Stimulated activated memory B cell treated with anti-CD40 and anti-IgM and Interleukin-4, amounts not matched to agents 10 μg/mL and 1 μg/mL and 100 μg/mL, for 72 hours (primary cell): ENCODE results near the gene CHRNE.
A peak's percentile ranks its signal among the peaks of the same experiment; 100 is the strongest.

ENCODE experiments used
- ATAC-seq: fragments of 150-1000 bp; cut with Tn5 transposase; 2 replicates; pipeline ENCODE4 v1.10.0; 2021
- H3K27ac Mint-ChIP-seq: one replicate; pipeline ENCODE4 v1.8.0; 2022; ENCODE audit warnings: mild to moderate bottlenecking, mixed read lengths
- H3K27me3 Mint-ChIP-seq: one replicate; pipeline ENCODE4 v1.8.0; 2022; ENCODE audit warnings: mixed read lengths
- H3K36me3 Mint-ChIP-seq: one replicate; pipeline ENCODE4 v1.8.0; 2022; ENCODE audit warnings: mixed read lengths
- H3K4me1 Mint-ChIP-seq: one replicate; pipeline ENCODE4 v1.8.0; 2022; ENCODE audit warnings: mixed read lengths
- H3K4me3 Mint-ChIP-seq: one replicate; pipeline ENCODE4 v1.8.0; 2022; ENCODE audit warnings: mild to moderate bottlenecking, moderate library complexity, mixed read lengths
- H3K9me3 Mint-ChIP-seq: one replicate; pipeline ENCODE4 v1.8.0; 2022; ENCODE audit warnings: mixed read lengths

The CHRNE gene

DNA sequence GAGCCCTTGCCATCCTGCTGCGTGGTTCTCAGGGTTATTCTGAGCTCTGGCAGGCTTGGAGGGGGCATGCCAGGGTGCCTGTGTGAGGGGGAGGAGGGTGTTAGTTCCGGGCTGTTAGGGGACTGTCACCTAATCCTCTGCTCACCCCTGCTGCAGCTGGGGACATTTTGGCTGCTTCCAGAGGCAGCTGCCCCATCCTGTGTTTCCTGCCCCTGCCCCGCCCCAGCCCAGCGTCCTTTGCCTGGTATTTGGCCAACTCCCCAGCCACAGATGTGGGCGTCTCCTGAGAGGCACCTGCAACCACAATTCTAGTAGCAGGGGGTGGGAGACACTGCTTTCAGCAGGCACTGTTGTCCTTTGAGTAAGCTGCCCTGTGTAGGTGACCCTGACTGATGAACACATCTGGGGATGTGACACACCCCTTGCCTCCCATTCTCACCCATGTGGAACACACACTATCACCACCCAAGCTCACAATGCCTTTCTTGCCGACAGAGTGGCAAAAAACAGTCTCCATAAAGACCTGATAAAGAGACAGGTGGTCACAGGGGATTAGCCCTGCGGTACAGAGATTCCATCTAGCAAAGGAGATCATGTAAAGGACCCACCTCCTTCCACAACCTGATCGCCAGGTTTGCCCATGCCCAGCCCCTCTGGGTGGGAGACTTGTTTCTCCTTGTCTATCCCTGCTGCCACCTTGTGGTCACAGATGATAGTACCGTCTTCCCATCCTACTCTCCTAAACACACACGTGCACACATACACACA, at the start of gene CHRNE:
Gene CHRNE, minus strand, starts transcription at position 48 of the 768 bp plus-strand sequence. Its CDS starts 35 bp downstream, at position 13.
- peaks cover 44% of the 10 kb centered on the region for H3K4me1 Mint-ChIP-seq
- H3K27me3 Mint-ChIP-seq = peaks cover 10% of the 10 kb centered on the region
- peak; percentile 64 for ATAC-seq
- peaks cover 3% of the 10 kb centered on the region for H3K36me3 Mint-ChIP-seq
- H3K9me3 Mint-ChIP-seq = no peaks in the 10 kb centered on the region
- H3K4me3 Mint-ChIP-seq = peak within 1 kb of the TSS; percentile 4
- H3K27ac Mint-ChIP-seq = peak within 1 kb of the TSS; percentile 9

DNA sequence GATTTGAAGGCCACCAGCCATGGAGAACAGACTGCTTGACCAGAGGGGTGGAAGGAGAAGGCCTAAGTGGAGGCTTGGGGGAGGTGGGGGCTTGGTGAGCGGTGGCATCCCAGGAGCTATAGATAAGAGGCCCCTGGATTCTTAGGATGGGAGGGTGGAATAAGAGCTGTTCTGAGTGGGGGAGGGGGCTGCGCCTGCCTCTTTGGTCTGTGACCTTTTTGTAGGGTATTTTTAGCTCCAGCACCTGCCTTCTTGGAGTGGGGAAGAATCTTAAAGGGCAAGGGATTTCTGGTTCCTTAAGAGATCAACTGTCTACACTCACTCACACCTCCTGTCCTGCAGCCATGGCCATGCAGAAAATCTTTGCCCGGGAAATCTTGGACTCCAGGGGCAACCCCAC, 48.6 kb upstream of the CHRNE start:
- H3K9me3 Mint-ChIP-seq = no peaks in the 10 kb centered on the region
- no peak for ATAC-seq
- H3K4me3 Mint-ChIP-seq = peak overlapping the region; percentile 87
- peaks cover 33% of the 10 kb centered on the region for H3K4me1 Mint-ChIP-seq
- H3K27me3 Mint-ChIP-seq = no peaks in the 10 kb centered on the region
- H3K36me3 Mint-ChIP-seq = peaks cover 23% of the 10 kb centered on the region
- peak overlapping the region; percentile 92 for H3K27ac Mint-ChIP-seq

DNA sequence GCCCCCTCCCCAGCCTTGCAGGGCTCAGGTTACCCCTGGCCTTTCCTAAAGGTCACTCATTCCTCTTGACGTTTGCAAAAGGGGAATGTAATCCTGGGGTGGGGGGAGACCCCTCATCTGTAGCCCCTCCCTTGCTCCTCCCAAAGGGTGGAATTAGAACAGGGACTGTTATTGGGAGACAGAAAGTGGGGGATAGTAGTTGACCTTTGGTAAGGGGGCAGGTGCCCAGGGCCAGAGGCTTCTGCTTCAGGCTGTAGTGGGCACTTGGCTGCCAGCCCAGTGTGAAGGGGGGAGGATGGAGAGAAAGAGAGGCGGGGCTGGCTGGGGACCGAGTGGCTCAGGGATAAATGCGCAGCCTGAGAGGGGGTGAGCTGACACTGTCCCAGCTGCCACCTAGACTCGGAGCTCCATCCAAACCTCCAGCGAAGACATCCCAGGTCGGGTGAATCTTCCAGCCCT, 47.9 kb upstream of the CHRNE start, which contains the start of gene ENO3:
Gene ENO3, plus strand, starts transcription at position 374 of the 459 bp plus-strand sequence. CDS start 711 bp downstream, outside the sequence.
- Mint-ChIP-seq H3K4me3 (peak within 1 kb of the TSS; percentile 87), H3K9me3 (no peaks in the 10 kb centered on the region), H3K27me3 (no peaks in the 10 kb centered on the region), H3K36me3 (peaks cover 22% of the 10 kb centered on the region), H3K4me1 (peaks cover 39% of the 10 kb centered on the region), H3K27ac (peak within 1 kb of the TSS; percentile 92)
- no peak for ATAC-seq

DNA sequence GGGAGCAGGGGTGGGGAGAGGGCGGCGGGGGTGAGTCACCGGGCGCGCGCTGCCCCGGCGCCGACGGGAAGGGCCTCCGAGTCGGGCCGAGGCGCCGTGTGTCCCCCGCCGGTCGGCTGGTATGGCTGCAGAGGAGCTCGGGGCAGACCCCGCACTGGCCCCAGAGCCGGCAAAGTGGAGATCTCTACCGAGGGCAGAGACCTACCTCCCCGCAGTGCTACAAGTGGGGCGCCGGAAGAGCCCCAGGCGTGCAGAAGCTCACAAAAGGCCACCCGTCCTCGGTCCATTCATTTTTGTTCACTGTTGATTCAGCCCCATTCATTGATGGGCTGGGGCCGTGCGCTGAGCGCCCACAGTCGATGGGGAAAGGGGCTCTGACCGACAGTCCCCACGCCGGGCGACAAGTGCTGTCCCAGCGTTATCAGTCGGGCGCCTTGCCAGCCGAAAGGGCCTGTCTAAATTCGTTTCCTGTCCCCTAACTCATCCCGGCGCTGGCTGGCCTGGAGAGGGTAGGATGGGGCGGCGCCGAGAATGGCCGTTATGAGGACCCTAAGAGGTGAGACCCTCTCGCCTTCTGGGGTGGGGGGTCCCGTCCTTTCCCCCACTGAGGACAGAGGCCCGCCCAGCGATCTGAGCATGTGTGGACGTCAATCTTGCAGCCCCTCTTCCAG, 47.3 kb upstream of the CHRNE start:
- Mint-ChIP-seq H3K27me3 (no peaks in the 10 kb centered on the region), H3K27ac (peak overlapping the region; percentile 92), H3K36me3 (peaks cover 24% of the 10 kb centered on the region), H3K4me1 (peaks cover 44% of the 10 kb centered on the region), H3K9me3 (no peaks in the 10 kb centered on the region), H3K4me3 (peak overlapping the region; percentile 87)
- no peak for ATAC-seq

DNA sequence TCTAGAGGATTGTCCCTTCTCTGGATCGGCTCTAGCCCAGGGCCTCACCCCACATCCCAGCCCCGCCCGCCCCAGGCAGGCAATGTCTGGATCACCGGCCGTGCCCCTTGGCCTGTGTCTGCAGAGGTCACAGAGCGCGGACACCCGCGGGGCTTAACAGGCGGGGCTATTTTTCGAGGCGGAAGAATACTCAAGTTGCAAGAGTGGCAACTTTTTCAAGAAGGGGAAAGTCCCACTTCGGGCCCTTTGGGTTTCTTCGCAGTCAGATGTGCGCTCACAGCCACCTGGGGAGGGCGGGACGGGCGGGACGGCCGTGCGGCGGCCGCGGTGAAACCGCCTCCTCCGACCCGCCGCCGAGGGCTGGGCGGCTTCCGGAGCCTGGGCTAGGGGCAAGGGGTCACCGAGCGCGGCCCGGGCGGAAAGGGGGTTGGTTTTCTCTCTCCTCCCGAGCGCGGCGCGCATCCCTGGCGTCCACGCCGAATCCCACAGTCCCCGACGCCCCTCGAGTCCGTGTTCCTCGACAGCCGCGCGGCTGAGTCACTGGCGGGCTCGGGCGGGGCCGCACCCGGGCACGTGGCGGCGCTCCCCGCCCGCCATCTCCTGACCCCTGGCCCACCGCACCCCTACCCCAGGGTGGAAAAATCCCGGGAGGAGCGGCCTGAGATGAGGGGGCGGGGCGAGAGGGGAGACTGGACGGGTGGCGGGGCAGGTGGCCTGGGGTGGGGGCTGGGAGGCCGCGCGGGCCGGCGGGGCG, 46.6 kb upstream of the CHRNE start:
- Mint-ChIP-seq H3K27ac (peak overlapping the region; percentile 92), H3K36me3 (peaks cover 31% of the 10 kb centered on the region), H3K4me3 (peak overlapping the region; percentile 95), H3K27me3 (no peaks in the 10 kb centered on the region), H3K4me1 (peaks cover 52% of the 10 kb centered on the region), H3K9me3 (no peaks in the 10 kb centered on the region)
- ATAC-seq = peak; percentile 62

DNA sequence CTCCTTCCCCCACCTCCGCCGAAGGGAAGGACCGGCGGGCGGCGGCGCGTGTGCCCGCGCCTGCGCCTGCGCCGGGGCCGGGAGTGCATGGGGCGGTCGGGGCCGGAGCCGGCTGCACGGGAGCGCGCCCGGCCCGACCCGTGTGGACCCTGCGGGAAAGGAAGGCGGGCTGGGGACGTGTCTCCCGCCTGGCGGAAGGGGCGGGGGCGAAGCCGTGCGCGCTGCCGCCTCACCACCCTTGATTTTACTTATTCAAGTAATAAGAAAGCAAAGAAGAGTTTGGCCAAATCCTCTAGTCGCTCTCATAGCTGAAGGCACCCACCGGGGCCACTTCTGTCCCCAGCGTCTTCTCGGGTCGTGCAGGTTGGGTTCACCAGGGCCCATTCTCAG, 46.0 kb upstream of the CHRNE start:
- H3K4me3 Mint-ChIP-seq = peak overlapping the region; percentile 95
- H3K27ac Mint-ChIP-seq = peak overlapping the region; percentile 92
- no peaks in the 10 kb centered on the region for H3K9me3 Mint-ChIP-seq
- H3K36me3 Mint-ChIP-seq = peaks cover 37% of the 10 kb centered on the region
- peak; percentile 79 for ATAC-seq
- H3K4me1 Mint-ChIP-seq = peaks cover 57% of the 10 kb centered on the region
- no peaks in the 10 kb centered on the region for H3K27me3 Mint-ChIP-seq

DNA sequence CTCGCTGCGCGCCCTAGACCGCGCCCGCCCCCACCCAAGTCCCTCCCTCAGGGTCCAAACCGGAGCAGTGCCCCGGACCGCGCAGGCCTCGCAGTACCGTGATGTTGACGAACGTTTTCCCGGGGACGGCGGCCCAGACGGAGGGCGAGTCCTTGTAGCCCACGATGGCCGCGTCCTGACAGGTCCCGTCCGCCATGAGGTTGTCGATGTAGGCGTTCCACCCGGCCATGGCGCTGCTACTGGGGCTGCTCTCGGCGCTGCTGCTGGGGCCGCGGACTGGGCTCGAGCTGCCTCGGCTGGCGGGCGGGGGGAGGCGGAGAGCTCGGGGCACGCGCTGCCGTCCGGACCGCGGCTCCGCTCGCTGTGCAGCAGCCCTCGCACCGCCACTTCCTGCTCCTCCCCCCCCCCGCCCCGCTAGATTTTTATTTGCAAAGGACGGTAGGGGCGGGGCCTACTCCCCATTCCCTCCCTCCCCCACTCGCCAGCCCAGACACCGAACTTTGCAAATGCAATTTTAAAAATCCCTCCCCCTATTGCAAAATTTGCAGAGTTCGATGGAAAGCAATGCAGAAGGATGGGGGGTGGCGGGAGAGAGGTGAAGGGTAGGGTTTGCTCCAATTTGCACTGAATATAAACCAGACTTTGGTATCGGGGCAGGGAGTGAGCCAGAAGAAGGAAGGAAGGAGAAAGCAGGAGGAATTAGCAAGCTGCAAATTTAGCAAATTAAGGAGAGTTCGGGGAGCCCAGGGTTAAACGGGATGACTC, 45.5 kb upstream of the CHRNE start, which contains the start of gene PFN1:
Gene PFN1, minus strand, starts transcription at position 365 of the 765 bp plus-strand sequence. Its CDS starts 136 bp downstream, at position 229.
- Mint-ChIP-seq H3K36me3 (peaks cover 40% of the 10 kb centered on the region), H3K27me3 (no peaks in the 10 kb centered on the region), H3K9me3 (no peaks in the 10 kb centered on the region), H3K27ac (peak within 1 kb of the TSS; percentile 92), H3K4me3 (peak within 1 kb of the TSS; percentile 95), H3K4me1 (peaks cover 63% of the 10 kb centered on the region)
- peak; percentile 62 for ATAC-seq

DNA sequence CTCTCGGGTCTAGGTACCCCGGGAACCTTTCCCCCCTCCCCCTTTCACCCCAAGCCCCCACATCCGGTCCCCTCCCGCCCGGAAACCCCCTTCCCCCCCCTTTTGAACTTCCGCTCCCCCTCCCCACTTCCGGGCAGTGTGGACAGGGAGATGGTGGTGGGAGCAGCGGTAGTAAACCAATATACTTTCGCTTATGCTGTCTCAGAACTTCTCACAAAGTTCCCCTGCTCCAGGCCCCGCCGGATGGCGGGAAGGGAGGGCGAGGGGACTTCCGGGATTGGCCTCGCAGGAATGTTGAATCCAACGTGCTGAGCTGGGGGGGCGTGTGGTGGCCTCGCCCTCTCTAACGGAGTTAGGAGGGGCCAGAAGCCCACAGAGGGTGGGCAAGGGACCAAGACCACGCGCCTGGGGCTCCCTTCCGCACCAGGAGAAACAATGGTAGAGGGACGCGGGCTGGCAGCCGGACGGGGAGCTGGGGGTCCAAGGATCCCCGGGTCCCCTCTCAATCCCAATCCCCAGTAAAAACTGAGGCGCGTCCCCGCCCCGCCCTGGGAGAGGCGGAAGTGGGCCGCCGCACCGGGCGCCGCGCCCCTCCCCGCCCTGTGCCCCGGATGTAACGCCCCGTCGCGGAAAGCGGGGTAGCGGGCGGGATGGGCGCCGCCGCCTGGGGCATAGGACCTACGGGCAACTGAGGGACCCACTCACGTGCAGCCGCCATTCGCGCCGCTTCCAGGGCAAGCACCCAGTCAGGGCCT, 44.7 kb upstream of the CHRNE start:
- Mint-ChIP-seq H3K36me3 (peaks cover 48% of the 10 kb centered on the region), H3K9me3 (no peaks in the 10 kb centered on the region), H3K4me1 (peaks cover 71% of the 10 kb centered on the region), H3K27me3 (no peaks in the 10 kb centered on the region), H3K4me3 (peak overlapping the region; percentile 95), H3K27ac (peak overlapping the region; percentile 92)
- peak; percentile 37 for ATAC-seq

DNA sequence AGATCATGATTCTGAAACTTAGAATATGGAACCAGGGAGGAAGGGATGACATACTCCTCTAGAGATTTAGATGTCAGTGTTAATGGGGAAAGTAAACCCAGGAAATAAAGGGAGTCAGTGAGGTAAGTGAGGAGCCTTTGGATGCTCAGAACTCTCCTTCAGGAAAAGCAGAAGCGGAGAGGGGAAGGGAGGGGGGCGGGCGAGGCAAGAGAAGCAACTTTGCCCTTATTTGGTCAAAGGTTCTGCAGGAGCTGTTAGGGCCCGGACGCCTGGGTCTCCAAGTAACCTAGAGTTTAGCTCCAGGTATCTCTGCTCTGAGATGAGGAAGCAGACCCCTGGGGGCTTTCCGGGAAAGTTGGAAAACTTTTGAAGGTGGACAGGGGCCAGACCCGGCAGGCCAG, 44.1 kb upstream of the CHRNE start:
- Mint-ChIP-seq H3K4me3 (peak overlapping the region; percentile 95), H3K27me3 (no peaks in the 10 kb centered on the region), H3K4me1 (peaks cover 75% of the 10 kb centered on the region), H3K36me3 (peaks cover 51% of the 10 kb centered on the region), H3K27ac (peak overlapping the region; percentile 92), H3K9me3 (no peaks in the 10 kb centered on the region)
- no peak for ATAC-seq

DNA sequence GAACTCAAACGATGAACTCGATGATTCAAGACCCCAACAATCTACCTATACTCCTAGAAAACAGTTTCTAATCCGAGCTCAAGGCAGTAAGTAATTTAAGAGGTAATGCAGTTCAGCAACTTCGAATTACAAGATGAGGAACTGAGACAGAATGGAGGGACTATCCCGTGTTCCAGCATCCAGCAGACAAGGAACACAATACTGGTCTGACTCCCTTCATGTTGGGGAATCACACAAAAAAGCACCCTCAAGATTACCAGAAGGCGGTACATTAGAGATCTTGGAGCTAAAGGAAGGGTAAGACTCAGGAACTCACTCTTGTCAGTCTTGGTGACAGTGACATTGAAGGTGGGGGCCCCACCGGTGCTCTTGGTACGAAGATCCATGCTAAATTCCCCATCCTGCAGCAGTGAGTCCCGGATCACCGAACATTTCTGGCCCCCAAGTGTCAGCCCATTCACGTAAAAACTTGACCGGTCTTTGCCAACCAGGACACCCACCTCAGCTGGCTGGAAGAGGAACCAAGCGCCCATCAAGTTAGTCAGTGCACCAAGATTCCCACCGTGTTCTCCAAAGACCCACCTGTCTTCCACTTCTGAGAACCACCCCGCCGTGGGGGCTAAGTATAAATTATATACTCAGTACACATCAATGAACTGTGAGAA, 43.5 kb upstream of the CHRNE start:
- no peak for ATAC-seq
- H3K36me3 Mint-ChIP-seq = peaks cover 57% of the 10 kb centered on the region
- peak overlapping the region; percentile 92 for H3K27ac Mint-ChIP-seq

DNA sequence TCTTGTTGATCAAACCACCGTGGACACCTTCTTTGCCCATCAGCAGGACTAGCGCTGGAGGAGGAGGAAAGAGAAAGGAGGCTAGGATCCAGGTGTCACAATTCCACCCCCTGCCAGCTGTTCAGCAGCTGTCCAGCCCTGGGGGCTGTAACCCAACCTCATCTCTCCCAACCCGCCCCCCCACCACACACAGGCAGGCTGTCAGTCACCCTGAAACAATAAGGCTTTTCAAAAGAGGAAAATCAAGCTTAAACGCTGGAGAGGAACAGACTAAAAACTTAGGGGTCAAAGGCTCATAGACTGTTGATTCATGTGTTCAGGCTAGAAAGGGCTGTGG, 43.0 kb upstream of the CHRNE start:
- Mint-ChIP-seq H3K36me3 (peaks cover 62% of the 10 kb centered on the region), H3K4me3 (peak overlapping the region; percentile 95), H3K27ac (peak overlapping the region; percentile 92), H3K27me3 (no peaks in the 10 kb centered on the region), H3K4me1 (peaks cover 75% of the 10 kb centered on the region), H3K9me3 (no peaks in the 10 kb centered on the region)
- no peak for ATAC-seq

More for the DNA sequence above, 43.5 kb upstream of the CHRNE start:
- no peaks in the 10 kb centered on the region for H3K9me3 Mint-ChIP-seq
- H3K4me1 Mint-ChIP-seq = peaks cover 75% of the 10 kb centered on the region
- no peaks in the 10 kb centered on the region for H3K27me3 Mint-ChIP-seq
- H3K4me3 Mint-ChIP-seq = peak overlapping the region; percentile 95

DNA sequence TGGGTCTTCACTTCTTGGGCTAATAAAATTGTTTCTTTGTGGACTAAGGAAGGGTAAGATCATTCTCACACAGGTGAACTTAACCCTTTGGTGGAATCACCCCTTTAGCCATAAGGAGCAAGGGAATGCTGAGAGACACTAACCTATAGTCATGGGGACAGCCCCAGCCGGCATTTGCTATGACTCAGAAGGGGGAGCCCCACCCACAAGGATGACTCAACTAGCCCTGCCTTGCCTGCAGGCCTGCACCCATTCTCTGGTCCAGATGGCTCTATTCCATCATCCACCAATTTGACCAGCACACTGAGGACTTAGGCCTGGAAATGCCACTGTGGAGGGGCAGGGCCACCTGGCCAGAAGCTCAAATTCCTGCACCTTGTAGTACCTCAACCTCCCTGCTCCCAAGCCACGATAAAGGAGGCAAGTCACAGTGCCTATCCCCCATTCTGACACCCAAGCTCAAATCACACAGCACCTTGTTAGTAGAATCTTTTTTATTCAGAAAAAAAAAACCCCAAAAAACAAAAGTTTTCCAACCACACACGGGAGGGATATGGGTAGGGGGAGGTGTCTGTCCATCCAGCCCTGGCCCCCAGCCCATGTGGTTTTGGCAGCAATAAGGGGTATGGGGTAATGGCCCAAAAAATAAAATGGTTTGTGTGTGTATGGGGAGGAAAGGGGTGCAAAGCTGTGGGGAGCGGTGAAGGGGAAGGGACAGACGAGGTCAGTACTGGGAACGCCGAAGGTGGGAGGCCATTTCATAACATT, 42.5 kb upstream of the CHRNE start:
- Mint-ChIP-seq H3K36me3 (peaks cover 66% of the 10 kb centered on the region), H3K9me3 (no peaks in the 10 kb centered on the region), H3K4me3 (peak overlapping the region; percentile 95), H3K27me3 (no peaks in the 10 kb centered on the region), H3K27ac (peak overlapping the region; percentile 92), H3K4me1 (peaks cover 71% of the 10 kb centered on the region)
- peak; percentile 47 for ATAC-seq
